Skin epidermis (tissue), 12 donors: ENCODE data around the gene ITGB6.
A peak's percentile ranks its signal among the peaks of the same experiment; 100 is the strongest.

Experiments used
- H3K27ac ChIP-seq, 21 experiments: fragments of 200-600 bp; sonication (generic) in 11 of 21; one replicate each; pipeline ENCODE4 v1.5.0; 2020; ENCODE audit warnings: mild to moderate bottlenecking in 3 of 21, inconsistent platforms in 2 of 21, moderate library complexity in 2 of 21
- H3K4me3 ChIP-seq, 7 experiments: fragments of 200-600 bp; sonication (generic) in 2 of 7; one replicate each; pipeline ENCODE4 v1.5.0; 2020; ENCODE audit warnings: inconsistent platforms in 2 of 7, mild to moderate bottlenecking in 2 of 7, moderate library complexity in 1 of 7

Gene ITGB6

GRCh38 chr2:160222546-160223283 lies 22.6 kb upstream of the ITGB6 start:
- peak overlapping the region in 19 of 21 experiments; percentile 13 to 84 (median 77) for H3K27ac ChIP-seq
- no peak overlapping the region for H3K4me3 ChIP-seq

GRCh38 chr2:160221391-160222276 lies 21.6 kb upstream of the ITGB6 start:
- H3K4me3 ChIP-seq = no peak overlapping the region
- peak overlapping the region; percentile 18 to 84 (median 76) for H3K27ac ChIP-seq

DNA sequence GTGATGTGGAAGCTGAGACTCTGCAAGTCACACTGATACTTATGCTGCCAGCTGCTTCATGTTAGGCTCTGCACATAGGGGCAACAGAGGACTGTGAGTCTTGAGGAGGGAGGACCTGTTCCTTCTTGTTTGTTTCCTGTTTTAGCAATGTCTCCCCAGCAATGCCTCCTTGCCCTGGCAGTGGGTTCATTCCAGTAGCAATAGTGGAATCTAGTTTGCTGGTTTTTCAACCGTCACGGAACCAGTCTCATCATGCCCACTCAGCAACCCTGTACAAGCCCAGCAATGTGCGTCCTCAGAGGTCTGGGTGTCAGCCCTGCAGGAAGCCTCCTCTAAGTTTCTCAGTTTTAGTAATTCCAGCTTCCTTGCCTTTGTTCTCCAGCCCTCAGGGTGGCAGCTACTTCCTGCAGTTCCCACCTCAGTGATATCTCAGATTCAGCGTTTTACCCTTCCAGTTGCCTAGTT lies 20.5 kb upstream of the ITGB6 start:
- H3K27ac ChIP-seq = peak overlapping the region in 20 of 21 experiments; percentile 43 to 84 (median 76)

DNA sequence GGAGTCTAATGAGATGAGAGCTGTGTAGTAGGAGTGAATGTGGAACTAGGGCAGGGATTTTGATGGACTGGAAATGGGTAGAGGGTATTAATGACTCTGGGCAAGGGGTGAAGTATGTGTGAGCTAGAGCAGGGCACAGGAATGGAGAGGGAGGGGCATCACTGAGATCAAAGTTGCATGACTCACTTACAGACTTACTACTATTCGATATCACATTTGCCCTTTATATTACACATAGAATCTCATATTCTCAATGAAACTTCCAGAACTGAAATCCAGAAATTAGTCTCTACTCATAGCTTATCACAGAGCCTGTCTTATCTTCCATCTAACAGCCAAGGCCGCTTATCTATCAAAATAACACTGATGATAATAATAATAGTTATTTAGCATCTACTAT lies 20.0 kb upstream of the ITGB6 start:
- Histone ChIP-seq H3K27ac (peak overlapping the region in 13 of 21 experiments; percentile 7 to 84 (median 48)), H3K4me3 (no peak overlapping the region)

More for the DNA sequence above, 20.5 kb upstream of the ITGB6 start:
- H3K4me3 ChIP-seq = no peak overlapping the region

- Histone ChIP-seq H3K4me3 (no peak overlapping the region), H3K27ac (peak overlapping the region in 2 of 21 experiments; percentile 19 to 37)
Measured at GRCh38 chr2:160214461-160215445, 14.7 kb upstream of the ITGB6 start.

GRCh38 chr2:160213511-160213910 lies 13.4 kb upstream of the ITGB6 start:
- H3K4me3 ChIP-seq = no peak overlapping the region
- peak overlapping the region in 1 of 21 experiments; percentile 25 for H3K27ac ChIP-seq

DNA sequence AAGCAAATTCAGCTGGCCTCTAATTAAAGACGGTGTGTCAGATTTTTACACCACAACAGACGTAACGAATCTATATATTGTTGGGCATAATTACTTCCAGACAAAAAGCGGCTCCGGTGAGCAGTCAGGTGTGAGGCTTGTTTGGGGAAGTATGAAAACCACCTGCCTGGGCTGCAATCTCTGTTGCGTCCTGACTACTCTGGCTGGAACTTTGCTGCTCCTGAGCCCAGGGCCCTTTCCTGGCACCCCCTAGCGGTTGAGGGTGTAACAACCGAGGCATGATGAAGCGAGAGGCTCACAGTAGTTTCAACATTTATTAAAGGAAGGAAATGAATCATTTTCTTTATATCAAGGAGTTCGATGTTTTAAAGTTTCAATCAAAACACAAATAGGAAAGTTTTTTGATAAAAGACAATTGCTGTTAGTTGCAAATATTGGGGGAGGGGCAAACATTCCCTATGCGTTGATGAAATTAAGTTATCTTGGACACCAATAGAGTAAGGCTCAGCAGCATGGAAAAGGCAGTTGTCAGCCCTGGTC lies 10.6 kb upstream of the ITGB6 start:
- no peak overlapping the region for H3K4me3 ChIP-seq
- H3K27ac ChIP-seq = peak overlapping the region in 10 of 21 experiments; percentile 10 to 77 (median 63)

DNA sequence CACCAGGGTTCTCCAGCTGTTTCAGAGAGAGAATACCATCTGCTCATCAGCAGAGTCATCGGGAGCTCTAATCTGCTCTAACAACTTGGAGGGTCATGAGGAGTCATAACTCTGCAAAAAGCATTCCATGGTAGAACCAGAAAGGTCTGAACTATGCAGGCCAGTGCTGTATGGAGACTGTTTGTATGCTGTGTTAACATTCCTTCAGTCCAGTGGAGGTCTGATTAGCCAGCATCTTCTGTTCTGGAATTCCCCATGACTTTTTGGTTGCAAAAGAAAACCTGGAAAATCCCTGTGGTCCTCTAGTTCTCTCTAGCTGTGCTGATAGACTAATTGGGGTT lies 9.4 kb upstream of the ITGB6 start:
- H3K27ac ChIP-seq = peak overlapping the region in 13 of 21 experiments; percentile 53 to 77 (median 71)
- no peak overlapping the region for H3K4me3 ChIP-seq

GRCh38 chr2:160208655-160209515 lies 8.8 kb upstream of the ITGB6 start:
- Histone ChIP-seq H3K4me3 (no peak overlapping the region), H3K27ac (peak overlapping the region in 20 of 21 experiments; percentile 41 to 81 (median 66))

GRCh38 chr2:160207804-160208654 lies 8.0 kb upstream of the ITGB6 start:
- Histone ChIP-seq H3K4me3 (no peak overlapping the region), H3K27ac (peak overlapping the region in 20 of 21 experiments; percentile 41 to 81 (median 66))

DNA sequence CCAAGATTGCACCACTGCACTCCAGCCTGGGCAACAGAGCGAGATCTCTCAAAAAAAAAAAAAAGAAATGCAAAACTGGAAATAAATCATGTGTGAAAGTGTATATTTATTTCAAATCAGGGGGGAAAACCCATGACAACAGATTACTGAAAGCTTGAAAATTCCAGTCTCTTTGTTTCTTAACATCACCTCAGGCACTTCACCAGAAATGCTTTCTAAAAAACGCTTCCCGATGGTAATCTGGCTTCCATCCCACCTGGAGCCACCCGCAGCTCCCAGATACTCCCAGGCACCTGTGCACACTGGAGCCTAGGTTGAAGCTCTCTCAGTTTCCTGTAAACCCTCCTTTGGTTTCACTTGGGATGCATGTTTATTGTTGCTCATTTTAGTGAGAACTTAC lies 7.2 kb upstream of the ITGB6 start:
- Histone ChIP-seq H3K4me3 (no peak overlapping the region), H3K27ac (peak overlapping the region in 19 of 21 experiments; percentile 41 to 77 (median 67))

DNA sequence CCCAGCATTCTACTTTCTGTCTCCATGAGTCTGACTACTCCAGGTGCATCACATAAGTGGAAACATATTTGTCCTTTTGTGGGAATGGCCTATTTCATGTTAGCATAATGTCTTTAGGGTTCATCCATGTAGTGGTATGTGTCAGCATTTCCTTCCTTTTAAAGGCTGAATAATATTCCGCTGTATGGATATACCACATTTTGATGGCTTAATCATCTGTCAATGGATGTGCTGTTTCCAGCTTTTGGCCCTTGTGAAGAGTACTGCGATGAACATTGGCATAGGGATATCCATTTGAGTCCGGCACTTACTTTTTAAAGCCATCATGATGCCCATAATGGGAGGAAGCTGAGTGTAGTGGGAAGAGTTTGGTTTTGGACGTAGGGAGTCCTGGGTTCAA lies 6.4 kb upstream of the ITGB6 start:
- Histone ChIP-seq H3K4me3 (no peak overlapping the region), H3K27ac (peak overlapping the region in 14 of 21 experiments; percentile 1 to 75 (median 60))

DNA sequence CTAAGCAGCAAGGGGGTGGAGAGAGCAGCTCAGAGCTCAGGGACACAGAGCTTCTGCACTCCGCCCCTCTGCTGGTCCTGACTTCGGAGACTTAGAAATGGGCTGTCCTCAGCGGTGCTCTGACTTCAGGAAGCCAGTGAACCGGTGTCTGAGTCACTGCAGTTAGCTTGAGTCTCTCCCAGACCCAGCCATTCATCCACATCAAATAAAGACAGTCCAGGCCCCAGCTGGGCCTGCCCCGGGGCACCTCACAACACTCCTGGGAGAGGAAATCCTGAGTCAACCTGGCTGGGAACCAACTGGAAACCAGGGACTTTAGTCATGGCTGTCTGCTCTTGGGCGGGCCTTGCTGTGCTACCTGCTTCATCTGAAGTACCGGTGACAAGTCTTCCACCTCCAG lies 5.4 kb upstream of the ITGB6 start:
- H3K4me3 ChIP-seq = no peak overlapping the region
- peak overlapping the region in 19 of 21 experiments; percentile 6 to 76 (median 56) for H3K27ac ChIP-seq

DNA sequence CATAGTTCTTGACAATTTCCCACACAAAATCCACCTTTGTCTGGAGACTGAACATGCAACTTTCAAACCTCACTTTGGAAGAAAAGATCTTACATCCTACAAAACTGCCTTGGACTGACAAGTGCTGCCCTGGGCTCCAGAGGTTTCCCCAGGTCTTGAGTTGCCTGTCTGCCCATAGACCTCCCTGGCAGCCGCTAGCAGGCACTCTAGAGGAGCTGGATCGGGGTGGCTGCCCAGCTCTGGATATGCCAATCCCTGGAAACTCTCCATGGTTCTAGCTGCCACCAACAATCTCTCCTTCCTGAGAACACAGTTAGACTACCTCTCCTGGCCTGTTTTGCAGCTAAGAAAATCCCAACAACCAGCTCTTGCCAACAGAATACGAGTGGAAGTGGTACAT lies 3.4 kb upstream of the ITGB6 start:
- Histone ChIP-seq H3K4me3 (no peak overlapping the region), H3K27ac (no peak overlapping the region)

DNA sequence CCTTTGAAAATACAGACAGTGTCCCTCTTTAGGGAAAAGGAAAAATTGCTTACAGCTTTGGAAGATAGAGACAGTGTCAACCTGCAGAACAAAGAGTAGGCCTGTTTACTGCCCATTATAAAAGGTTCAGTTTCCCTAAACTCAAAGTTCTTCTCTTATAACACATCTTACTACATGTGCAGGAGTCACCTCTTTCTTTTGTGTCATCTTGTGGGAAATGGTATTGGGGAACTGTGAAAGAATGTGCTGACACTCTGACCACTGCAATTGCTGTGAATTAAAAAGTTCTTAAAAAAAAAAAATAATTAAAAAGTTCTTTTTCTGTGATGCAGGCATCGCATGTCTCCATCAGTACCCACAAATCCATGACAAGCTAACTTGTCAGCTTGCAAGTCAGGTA lies 2.9 kb upstream of the ITGB6 start:
- H3K27ac ChIP-seq = no peak overlapping the region
- no peak overlapping the region for H3K4me3 ChIP-seq

GRCh38 chr2:160201849-160202539 lies 1.9 kb upstream of the ITGB6 start:
- H3K4me3 ChIP-seq = no peak overlapping the region
- no peak overlapping the region for H3K27ac ChIP-seq

DNA sequence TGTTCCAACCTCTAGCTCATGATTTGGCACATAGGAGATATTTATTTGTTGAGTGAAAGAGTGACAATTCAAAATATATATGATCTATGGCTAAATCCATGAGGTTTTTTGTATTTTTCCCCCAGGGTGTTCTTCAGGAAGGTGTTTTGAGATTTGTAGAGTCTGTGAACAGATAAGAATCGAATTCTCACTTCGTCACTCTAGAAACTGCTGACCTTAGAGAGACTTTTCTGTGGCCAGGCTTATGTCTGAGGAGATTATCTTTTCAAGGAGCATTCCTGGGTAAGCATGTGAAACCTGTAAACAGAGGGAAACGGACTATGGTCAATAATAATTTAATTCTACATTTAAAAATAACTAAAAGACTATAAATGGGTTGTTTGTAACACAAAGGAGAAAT lies 849 bp upstream of the ITGB6 start:
- H3K27ac ChIP-seq = no peak overlapping the region
- H3K4me3 ChIP-seq = no peak overlapping the region
